HuH-7 (cell line): ENCODE results near the gene WNT7A.
"Not testable (repeated sequence)": the region's sequence is repeated elsewhere in the genome, so short reads cannot be mapped to it uniquely, and the experiment has no call there.

ENCODE experiments used
- DNase-seq: peaks from one replicate; pipeline ENCODE4 v3.0.0; 2011; ENCODE audit warnings: low spot score

Gene WNT7A

GRCh38 chr3:13879946-13880810 is at the start of gene WNT7A:
WNT7A (minus strand) TSS chr3:13880071; CDS start chr3:13879816, 255 bp downstream.
- DNase-seq: peak; percentile 72

DNA sequence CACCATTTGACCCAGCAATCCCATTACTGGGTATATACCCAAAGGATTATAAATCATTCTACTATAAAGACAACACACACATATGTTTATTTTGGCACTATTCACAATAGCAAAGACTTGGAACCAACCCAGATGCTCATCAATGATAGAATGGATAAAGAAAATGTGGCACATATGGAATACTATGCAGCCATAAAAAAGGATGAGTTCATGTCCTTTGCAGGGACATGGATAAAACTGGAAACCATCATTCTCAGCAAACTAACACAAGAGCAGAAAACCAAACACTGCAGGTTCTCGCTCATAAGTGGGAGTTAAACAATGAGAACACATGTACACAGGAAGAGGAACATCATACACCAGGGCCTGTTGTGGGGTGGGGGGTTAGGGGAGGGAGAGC is 48.9 kb upstream of the WNT7A start:
- DNase-seq: not testable (repeated sequence)

DNA sequence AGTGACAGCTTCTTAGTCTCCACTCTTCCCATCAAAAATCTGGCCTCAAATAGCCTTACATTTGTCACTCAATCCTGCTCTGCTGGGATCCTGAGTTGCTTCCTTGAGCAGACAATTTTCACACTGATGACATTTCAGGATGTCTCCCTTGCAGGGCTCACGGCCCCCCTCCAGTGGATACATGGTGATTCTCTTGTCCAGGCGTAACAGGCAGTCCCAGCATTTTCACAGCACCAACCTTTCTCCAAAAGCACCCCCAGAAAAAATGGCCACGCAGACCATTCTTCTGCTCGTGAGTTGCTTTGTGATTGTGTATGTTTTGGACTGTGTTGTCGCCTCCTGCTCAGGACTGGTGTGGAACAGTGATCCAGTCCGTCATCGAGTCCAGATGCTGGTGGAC is 47.4 kb upstream of the WNT7A start:
- DNase-seq: no peak

- no peak for DNase-seq
Measured at GRCh38 chr3:13916375-13916774, 36.5 kb upstream of the WNT7A start.

DNA sequence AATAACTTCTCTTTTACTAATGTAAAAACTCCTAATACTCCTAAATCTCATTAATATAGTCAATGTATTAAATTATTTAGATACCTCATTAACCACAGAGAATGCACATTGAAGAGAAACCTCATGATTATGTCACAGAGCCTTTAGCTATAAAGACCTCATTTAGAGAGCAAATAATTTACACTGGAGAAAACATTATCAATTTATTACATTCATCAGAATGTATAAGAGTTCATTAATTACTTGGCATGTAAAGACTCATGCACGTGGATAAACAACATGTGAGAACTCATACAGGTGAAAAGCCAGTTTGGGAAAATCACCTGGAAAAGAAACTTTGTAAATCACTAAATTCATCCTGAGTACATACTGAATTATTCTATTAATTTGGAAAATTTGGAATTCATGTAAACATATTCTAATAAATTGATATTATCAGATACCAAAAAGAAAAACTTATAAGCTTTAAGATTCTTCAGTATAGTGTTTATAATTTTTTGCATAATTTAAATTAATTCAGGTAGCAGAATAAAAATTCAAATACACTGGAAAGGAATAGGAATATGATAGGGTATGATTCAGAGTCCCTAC is 22.9 kb upstream of the WNT7A start:
- DNase-seq: no peak

DNA sequence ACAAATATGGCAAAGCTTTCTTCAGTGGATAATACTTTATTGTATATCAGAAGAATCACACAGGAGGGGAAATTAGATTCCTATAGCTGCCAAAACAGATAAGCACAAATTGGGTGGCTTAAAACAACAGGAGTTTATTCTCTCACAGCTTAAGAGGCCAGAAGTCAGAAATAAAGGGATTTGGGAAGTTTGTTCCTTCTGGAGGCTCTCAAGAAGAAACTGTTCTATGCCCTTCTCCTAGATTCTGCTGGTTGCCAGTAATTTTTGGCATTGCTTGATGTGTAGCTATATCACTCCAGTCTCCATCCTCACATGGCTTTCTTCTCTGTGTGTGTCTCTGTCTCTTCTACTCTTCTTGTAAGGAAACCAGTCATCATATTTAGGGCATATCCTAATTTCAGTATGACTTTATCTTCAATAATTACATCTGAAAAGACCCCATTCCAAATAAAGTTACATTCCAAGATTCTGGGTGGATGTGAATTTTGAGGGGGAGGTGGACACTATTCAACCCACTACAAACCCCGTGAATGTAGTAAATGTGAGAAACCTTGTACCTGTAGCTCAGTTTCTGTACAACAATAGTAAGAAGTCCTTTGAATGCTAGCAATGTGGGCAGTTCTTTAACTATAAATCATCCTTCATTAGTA is 22.2 kb upstream of the WNT7A start:
- no peak for DNase-seq

DNA sequence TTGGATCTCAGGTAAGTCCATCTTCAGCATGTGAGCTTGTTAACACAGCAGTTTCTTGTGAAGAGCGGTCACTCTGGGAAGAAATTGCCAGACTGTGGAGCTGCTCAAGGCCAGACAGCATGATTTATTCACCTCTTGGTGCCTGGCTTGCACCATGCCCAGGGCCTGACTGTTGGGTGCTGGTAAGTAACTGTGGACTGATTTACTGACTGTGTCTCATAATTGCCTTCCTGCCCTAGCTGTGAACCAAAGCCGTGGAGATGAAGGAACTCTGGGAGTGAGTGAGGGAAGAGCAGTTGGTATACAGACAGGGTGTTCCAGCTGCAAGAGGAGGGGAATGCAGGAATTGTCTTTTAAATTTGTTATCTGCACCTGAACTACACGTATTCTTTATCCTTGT is 18.5 kb upstream of the WNT7A start:
- DNase-seq: no peak

GRCh38 chr3:13896473-13897154 is 16.7 kb upstream of the WNT7A start:
- peak; percentile 90 for DNase-seq

DNA sequence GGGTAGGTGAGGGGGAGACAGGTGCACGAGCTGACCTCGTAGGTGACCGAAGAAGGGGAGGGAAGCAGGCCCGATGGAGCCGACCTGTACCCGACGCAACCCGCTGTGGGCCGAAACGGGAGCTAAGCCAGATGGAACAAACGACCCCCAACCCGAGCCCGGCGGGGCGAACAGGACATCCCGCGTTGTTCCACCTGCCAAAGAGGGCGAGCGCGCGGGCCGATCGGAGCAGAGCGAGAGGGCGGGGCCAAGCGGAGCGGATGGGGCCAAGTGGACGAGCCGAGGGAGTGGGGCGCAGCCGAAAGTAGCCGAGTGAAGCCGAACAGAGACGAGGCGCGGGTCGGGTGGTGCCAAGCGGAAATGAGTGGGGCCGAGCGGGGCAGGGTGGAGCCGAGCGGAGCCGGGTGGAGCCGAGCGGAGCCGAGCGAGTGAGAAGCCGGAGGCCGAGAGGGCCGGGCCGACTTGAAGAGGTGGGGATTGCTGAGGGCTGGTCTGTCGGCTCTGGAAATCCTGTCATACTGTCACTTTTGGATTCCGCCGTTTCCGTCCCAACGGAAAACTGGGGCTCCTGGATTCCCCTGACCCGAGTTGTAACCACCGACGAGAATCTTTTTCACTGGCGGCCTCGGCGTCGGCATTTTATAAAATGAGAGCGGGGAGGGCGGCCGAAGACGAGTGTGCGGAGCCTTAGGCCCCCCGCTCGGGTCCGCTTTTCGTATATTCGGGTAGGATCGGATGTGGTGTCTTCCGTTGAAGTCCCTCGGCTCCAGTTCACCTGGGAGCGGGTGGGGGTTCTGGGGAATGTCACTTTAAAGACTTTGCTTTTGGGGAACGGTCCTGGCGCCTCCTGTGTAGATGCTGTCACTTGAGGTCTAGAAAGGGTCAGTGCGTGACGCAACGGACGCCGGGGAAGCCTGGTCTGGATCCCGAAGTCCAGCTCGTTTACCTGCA is 15.6 kb upstream of the WNT7A start:
- peak; percentile 8 for DNase-seq

DNA sequence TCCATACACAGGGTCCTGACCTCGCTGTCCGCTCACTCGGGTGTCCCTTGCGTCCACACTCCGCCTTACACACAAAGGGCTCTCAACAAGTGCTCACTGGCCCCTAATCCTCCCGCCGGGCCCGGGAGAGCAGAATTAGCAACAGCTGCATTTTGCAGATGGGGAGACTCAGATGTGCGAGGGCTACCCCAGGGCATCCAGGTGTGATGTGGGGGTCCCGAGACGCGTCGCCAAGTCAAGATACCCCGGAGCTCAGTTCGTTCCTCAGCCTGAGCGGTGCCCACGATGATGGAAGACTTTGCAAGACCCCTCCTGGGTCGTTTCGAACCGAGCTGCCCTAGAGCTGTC is 14.9 kb upstream of the WNT7A start:
- DNase-seq: no peak

GRCh38 chr3:13894096-13894806 is 14.4 kb upstream of the WNT7A start:
- DNase-seq: no peak

DNA sequence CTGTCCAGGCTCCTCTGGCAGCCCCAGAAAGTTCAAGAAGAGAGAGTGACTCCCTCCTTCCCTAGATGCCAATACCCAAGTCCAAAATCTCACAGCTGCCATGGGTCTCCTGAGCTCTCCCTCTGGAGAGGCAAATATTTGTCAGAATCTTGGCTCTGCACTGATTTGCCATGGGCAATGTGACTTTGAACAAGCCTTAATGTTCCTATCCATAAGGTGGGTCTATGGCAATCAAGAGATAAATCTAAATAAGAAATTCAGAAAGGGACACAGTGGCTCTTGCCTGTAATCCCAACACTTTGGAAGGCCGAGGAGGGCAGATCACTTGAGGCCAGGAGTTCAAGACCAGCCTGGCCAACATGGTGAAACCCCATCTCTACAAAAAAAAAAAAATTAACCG is 12.4 kb upstream of the WNT7A start:
- DNase-seq: no peak

- no peak for DNase-seq
Measured at GRCh38 chr3:13891492-13892073, 11.7 kb upstream of the WNT7A start.

DNA sequence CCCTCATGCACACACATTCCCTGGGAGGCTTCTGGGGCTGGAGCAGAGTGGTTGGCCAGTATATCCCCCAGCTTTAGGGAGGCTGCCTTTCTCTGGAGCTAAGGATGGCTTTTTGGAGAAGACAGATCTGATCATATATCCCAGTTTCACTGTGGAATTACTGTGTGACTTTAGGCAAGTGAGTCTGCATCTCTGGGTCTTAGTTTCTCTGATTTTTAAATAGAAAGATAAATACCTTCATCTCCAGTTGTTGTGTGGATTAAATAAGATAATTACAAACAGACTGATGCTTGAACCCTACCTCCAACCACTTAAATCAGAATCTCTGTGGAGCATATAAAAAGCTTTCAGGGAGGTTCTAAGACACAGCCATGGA is 11.1 kb upstream of the WNT7A start:
- DNase-seq: no peak

GRCh38 chr3:13890377-13891016 is 10.6 kb upstream of the WNT7A start:
- DNase-seq: no peak

- DNase-seq: no peak
Measured at GRCh38 chr3:13888576-13888975, 8.7 kb upstream of the WNT7A start.

- DNase-seq: no peak
Measured at GRCh38 chr3:13887495-13888300, 7.8 kb upstream of the WNT7A start.

DNA sequence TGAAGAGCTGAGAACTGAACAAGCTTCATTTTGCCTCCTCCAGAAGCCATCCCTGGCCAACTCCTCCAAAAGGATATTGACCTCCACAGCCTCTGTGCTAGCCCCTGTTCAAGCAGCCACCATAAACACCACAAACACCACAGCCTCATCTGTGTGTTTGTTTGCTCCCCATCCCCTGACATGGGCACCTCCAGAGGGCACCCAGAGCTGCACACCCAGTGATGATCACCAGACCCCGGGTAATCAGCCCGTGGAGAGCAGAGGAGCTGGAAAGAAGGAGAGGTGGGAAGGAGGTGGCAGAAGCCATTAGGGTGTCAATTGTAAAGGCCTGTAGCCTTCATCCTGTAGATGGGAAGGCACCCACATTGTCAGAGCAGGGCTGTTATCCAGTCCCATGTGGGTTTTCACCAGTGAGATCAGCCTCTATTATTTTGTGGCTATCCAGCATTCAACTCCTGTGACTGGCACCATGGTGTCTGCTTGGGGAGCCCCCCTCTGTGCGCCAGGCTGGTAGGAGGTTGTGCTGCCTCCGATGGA is 6.8 kb upstream of the WNT7A start:
- DNase-seq: no peak

DNA sequence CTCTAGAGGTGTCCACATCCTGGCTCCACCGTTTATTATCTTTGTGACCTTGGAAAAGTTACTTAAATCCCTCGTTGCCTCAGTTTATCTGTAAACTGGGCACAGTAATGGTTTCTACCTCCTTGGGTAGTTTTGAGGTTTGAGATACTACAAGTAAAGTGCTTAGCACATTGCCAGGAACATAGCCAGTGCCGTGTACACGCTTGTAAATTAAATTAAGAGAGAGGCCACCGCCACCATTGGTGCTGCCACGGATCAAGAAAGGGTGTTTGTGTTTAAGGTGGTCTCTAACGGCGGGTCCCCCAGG is 5.8 kb upstream of the WNT7A start:
- DNase-seq: no peak
